ENCODE results near the gene CAPN15. TPM values are rescaled to one million over a fixed set of nuclear protein-coding genes. Genes with fewer than 3 reads are reported as not detected.

CAPN15 gene
- total RNA-seq, 1 experiment from 2014 or later, result 60.4 TPM

DNA sequence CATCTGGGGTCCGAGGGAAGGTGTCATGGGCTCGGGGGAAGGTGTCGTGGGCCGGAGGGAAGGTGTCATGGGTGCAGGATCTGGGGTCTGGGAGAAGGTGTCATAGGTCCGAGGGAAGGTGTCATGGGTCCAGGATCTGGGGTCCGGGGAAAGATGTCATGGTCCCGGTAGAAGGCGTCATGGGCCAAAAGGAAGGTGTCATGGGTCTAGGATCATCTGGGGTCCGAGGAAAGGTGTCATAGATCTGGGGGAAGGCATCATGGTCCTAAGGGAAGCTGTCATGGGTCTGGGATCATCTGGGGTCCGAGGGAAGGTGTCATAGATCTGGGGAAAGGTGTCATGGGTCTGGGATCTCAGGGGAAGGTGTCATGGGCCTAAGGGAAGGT lies 63.3 kb downstream of the CAPN15 start:
- no peak for DNase-seq
- ATAC-seq, result no peak
- peak overlapping the region; percentile 69 for H3K9ac ChIP-seq (ENCODE audit: low read length)
- ChIA-PET POLR2A (ENCODE audit: unreplicated experiment) (no interaction called here), CTCF (interaction anchor here (0.6 to 1.2 kb wide), 2 partner anchors 45 to 70 kb away, joined by 3 read pairs; partner anchors contain the start of gene METTL26)
- peak overlapping the region; percentile 91 for H3K4me3 ChIP-seq (ENCODE audit: low read length)
- H3K9me3 ChIP-seq (ENCODE audit: low read length), result no peaks in the 10 kb centered on the region
- TF ChIP-seq EZH2 (IDR thresholded peaks at IDR 0.05; ENCODE audit: low read length, unreplicated experiment), result no peak
- TF ChIP-seq, protein P1, sequence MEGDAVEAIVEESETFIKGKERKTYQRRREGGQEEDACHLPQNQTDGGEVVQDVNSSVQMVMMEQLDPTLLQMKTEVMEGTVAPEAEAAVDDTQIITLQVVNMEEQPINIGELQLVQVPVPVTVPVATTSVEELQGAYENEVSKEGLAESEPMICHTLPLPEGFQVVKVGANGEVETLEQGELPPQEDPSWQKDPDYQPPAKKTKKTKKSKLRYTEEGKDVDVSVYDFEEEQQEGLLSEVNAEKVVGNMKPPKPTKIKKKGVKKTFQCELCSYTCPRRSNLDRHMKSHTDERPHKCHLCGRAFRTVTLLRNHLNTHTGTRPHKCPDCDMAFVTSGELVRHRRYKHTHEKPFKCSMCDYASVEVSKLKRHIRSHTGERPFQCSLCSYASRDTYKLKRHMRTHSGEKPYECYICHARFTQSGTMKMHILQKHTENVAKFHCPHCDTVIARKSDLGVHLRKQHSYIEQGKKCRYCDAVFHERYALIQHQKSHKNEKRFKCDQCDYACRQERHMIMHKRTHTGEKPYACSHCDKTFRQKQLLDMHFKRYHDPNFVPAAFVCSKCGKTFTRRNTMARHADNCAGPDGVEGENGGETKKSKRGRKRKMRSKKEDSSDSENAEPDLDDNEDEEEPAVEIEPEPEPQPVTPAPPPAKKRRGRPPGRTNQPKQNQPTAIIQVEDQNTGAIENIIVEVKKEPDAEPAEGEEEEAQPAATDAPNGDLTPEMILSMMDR (conservative IDR thresholded peaks at IDR 0.05; ENCODE audit: low read depth, low read length), result no peak
- TF ChIP-seq EZH2phosphoT487 (IDR thresholded peaks at IDR 0.05; ENCODE audit: borderline replicate concordance, low read length), result no peak
- H4K20me1 ChIP-seq (ENCODE audit: low read length), result peaks cover 12% of the 10 kb centered on the region; the same call in 1 of the 2 replicates
- no peaks in the 10 kb centered on the region for H3K9me2 ChIP-seq (replicated peaks; ENCODE audit: low read length)
- peak overlapping the region; percentile 97 for H3K4me2 ChIP-seq (ENCODE audit: low read length)
- no TSS peak for BruUV-seq (replicated peaks)
- H2AFZ ChIP-seq (ENCODE audit: low read length), result no peak overlapping the region
- no peak overlapping the region for H3K27ac ChIP-seq (ENCODE audit: low read length)
- no peaks in the 10 kb centered on the region for H3K36me3 ChIP-seq (ENCODE audit: low read depth, low read length)
- no peaks in the 10 kb centered on the region for H3K27me3 ChIP-seq (ENCODE audit: low read length)
- H3K79me2 ChIP-seq (ENCODE audit: low read length), result peaks cover 64% of the 10 kb centered on the region
- intact Hi-C loops (cut with micrococcal nuclease), result no loop called here
- H3F3A ChIP-seq (ENCODE audit: low read length, unreplicated experiment), result no peaks in the 10 kb centered on the region
- H3K4me1 ChIP-seq (ENCODE audit: insufficient read depth, low read length), result peaks cover 28% of the 10 kb centered on the region

DNA sequence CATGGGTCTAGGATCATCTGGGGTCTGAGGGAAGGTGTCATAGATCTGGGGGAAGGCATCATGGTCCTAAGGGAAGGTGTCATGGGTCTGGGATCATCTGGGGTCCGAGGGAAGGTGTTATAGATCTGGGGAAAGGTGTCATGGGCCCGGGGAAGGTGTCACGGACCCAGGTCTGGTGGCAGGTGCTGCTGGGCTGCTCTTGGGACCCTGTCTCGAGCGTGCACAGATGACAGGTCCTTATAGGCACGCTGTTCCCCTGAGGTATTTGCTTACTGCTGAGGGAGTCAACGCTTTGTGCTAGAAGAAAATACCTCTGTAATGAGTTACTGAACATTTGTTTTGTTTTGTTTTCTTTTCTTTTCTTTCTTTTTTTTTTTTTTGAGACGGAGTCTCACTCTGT lies 63.7 kb downstream of the CAPN15 start:
- Histone ChIP-seq H2AFZ (ENCODE audit: low read length) (no peak overlapping the region), H3K9me3 (ENCODE audit: low read length) (no peaks in the 10 kb centered on the region), H3K9ac (ENCODE audit: low read length) (no peak overlapping the region), H3K4me1 (ENCODE audit: insufficient read depth, low read length) (peaks cover 28% of the 10 kb centered on the region), H3K36me3 (ENCODE audit: low read depth, low read length) (no peaks in the 10 kb centered on the region), H3K79me2 (ENCODE audit: low read length) (peaks cover 69% of the 10 kb centered on the region), H3K9me2 (replicated peaks; ENCODE audit: low read length) (no peaks in the 10 kb centered on the region), H3K27me3 (ENCODE audit: low read length) (no peaks in the 10 kb centered on the region), H3K4me3 (ENCODE audit: low read length) (peak overlapping the region; percentile 91), H3F3A (ENCODE audit: low read length, unreplicated experiment) (no peaks in the 10 kb centered on the region), H3K27ac (ENCODE audit: low read length) (no peak overlapping the region), H3K4me2 (ENCODE audit: low read length) (peak overlapping the region; percentile 97), H4K20me1 (ENCODE audit: low read length) (peaks cover 12% of the 10 kb centered on the region; the same call in 1 of the 2 replicates)
- no peak for TF ChIP-seq EZH2 (IDR thresholded peaks at IDR 0.05; ENCODE audit: low read length, unreplicated experiment)
- TF ChIP-seq, protein P1 (conservative IDR thresholded peaks at IDR 0.05; ENCODE audit: low read depth, low read length), result no peak
- no peak for TF ChIP-seq EZH2phosphoT487 (IDR thresholded peaks at IDR 0.05; ENCODE audit: borderline replicate concordance, low read length)
- BruUV-seq (replicated peaks), result no TSS peak
- ATAC-seq (no peak), DNase-seq (no peak)
- intact Hi-C loops (cut with micrococcal nuclease), result no loop called here
- CTCF ChIA-PET, result no interaction called here
- POLR2A ChIA-PET (ENCODE audit: unreplicated experiment), result no interaction called here

DNA sequence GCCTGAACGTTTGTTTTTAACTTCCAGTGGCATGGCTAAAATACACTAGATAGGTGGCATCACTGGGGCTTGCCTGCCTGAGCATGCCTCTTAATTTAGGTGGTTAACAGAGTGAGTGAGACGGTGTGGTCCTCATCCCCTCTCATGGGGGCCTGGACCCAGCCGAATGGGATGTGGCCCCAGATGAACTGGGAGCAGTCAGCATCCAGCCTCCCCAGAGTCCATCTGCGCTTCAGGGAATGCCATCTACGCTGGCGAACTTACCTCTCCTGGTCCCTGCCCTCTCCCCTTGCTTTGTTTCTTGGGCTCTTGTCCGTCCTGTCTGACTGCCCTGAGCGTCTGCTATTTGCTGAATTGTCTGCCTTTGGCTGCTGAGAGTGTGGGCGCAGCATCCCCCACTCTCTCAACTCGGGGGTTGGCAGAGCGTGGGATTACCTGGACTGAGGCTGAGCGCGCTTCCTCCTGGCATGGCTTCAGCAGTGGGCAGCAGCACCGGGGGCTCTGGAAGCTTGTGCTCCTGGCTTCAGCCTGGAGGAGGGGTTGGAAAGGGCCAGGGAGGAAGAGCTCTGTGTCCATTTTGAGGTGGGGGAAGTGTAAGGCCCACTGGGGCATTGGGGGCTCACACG lies 64.5 kb downstream of the CAPN15 start:
- Histone ChIP-seq H3K27ac (ENCODE audit: low read length) (no peak overlapping the region), H4K20me1 (ENCODE audit: low read length) (peaks cover 12% of the 10 kb centered on the region; the same call in 1 of the 2 replicates), H3K4me2 (ENCODE audit: low read length) (peak overlapping the region; percentile 31; the same call in 1 of the 2 replicates), H3K4me3 (ENCODE audit: low read length) (no peak overlapping the region), H3K4me1 (ENCODE audit: insufficient read depth, low read length) (peaks cover 28% of the 10 kb centered on the region), H3K9me3 (ENCODE audit: low read length) (no peaks in the 10 kb centered on the region), H3K36me3 (ENCODE audit: low read depth, low read length) (no peaks in the 10 kb centered on the region), H3K79me2 (ENCODE audit: low read length) (peaks cover 76% of the 10 kb centered on the region), H3K27me3 (ENCODE audit: low read length) (no peaks in the 10 kb centered on the region), H3K9ac (ENCODE audit: low read length) (no peak overlapping the region), H3K9me2 (replicated peaks; ENCODE audit: low read length) (no peaks in the 10 kb centered on the region), H2AFZ (ENCODE audit: low read length) (no peak overlapping the region), H3F3A (ENCODE audit: low read length, unreplicated experiment) (no peaks in the 10 kb centered on the region)
- TF ChIP-seq EZH2phosphoT487 (IDR thresholded peaks at IDR 0.05; ENCODE audit: borderline replicate concordance, low read length) (no peak), EZH2 (IDR thresholded peaks at IDR 0.05; ENCODE audit: low read length, unreplicated experiment) (no peak)
- TF ChIP-seq, protein P1 (conservative IDR thresholded peaks at IDR 0.05; ENCODE audit: low read depth, low read length), result no peak
- DNase-seq (no peak), ATAC-seq (no peak)
- CTCF ChIA-PET, result no interaction called here
- POLR2A ChIA-PET (ENCODE audit: unreplicated experiment), result no interaction called here
- no TSS peak for BruUV-seq (replicated peaks)
- intact Hi-C loops (cut with micrococcal nuclease), result no loop called here

All from PC-3 (cell line).